ENCODE data around the gene OSBP2. TPM values are rescaled to one million over a fixed set of nuclear protein-coding genes. Genes with fewer than 3 reads are reported as not detected.

Gene OSBP2
- total RNA-seq, 1 donor from 2014 or later: 0.35 TPM

DNA sequence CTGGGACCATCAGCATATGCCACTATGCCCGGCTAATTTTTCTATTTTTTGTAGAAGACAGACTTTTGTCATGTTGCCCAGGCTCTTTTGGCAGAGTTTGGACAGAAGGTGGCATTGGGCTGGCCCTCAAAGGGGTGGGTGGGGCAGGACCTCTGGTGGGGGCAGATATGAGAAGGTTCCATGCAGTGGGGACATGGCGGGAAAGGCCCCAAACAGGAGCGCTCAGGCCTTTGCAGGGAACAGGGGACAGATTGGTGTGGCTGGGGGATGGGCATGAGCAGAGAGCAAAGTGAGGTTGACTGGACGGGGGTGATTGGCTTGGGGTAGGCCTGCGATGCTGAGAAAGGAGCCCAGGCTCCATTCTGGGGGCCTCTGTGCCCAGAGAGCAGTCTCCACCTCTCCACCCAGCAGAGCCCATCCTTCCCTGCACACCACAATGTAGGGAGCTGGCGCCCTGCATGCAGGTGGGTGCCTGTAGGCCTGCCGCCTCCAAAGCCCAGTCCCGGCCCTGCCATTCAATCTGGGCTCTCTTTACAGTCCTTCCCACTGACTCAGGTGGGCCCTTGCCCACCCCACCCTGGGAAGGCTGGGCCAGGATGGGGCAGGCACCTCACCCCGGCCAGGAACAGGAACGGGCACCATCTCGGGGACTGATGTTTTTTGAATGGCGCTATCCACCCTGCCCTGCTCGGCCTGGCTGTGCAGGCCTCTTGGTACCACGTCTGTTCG lies 175.2 kb downstream of the OSBP2 start:
- Mint-ChIP-seq H3K27ac (no peak overlapping the region), H3K4me3 (no peak overlapping the region), H3K36me3 (ENCODE audit: low read depth) (no peaks in the 10 kb centered on the region), H3K27me3 (no peaks in the 10 kb centered on the region), H3K4me1 (no peaks in the 10 kb centered on the region), H3K9me3 (no peaks in the 10 kb centered on the region)
- no peak for TF ChIP-seq CTCF (IDR thresholded peaks at IDR 0.05)
- intact Hi-C loops (cut with micrococcal nuclease): no loop called here
- no peak for DNase-seq
- POLR2A ChIA-PET: no interaction called here
- ATAC-seq (ENCODE audit: low read depth): no peak
- CTCF ChIA-PET: no interaction called here

GRCh38 chr22:30870451-30871345 lies 176.0 kb downstream of the OSBP2 start:
- Mint-ChIP-seq H3K36me3 (ENCODE audit: low read depth) (no peaks in the 10 kb centered on the region), H3K27ac (no peak overlapping the region), H3K4me1 (no peaks in the 10 kb centered on the region), H3K9me3 (no peaks in the 10 kb centered on the region), H3K27me3 (no peaks in the 10 kb centered on the region), H3K4me3 (no peak overlapping the region)
- TF ChIP-seq CTCF (IDR thresholded peaks at IDR 0.05): no peak
- DNase-seq (no peak), ATAC-seq (ENCODE audit: low read depth) (no peak)
- CTCF ChIA-PET: interaction anchor here (0.5 to 0.8 kb wide), 2 partner anchors 49 to 170 kb away, joined by 4 to 5 read pairs; no protein-coding TSS in a partner anchor
- intact Hi-C loops (cut with micrococcal nuclease): no loop called here
- POLR2A ChIA-PET: no interaction called here

- H3K4me3 Mint-ChIP-seq: no peak overlapping the region
- no peak overlapping the region for H3K27ac Mint-ChIP-seq
- no peaks in the 10 kb centered on the region for H3K4me1 Mint-ChIP-seq
- TF ChIP-seq CTCF (IDR thresholded peaks at IDR 0.05): no peak
- no peaks in the 10 kb centered on the region for H3K36me3 Mint-ChIP-seq (ENCODE audit: low read depth)
- intact Hi-C loops (cut with micrococcal nuclease): no loop called here
- H3K9me3 Mint-ChIP-seq: no peaks in the 10 kb centered on the region
- POLR2A ChIA-PET: interaction anchor here (0.6 kb wide), 1 partner anchor 136 kb away, joined by 11 read pairs; no protein-coding TSS in a partner anchor
- CTCF ChIA-PET: interaction anchor here (0.5 to 0.8 kb wide), 2 partner anchors 48 to 171 kb away, joined by 4 to 5 read pairs; no protein-coding TSS in a partner anchor
- no peaks in the 10 kb centered on the region for H3K27me3 Mint-ChIP-seq
- no peak for ATAC-seq (ENCODE audit: low read depth)
- DNase-seq: no peak
These were observed 177.0 kb downstream of the OSBP2 start for GRCh38 chr22:30871391-30872284.

DNA sequence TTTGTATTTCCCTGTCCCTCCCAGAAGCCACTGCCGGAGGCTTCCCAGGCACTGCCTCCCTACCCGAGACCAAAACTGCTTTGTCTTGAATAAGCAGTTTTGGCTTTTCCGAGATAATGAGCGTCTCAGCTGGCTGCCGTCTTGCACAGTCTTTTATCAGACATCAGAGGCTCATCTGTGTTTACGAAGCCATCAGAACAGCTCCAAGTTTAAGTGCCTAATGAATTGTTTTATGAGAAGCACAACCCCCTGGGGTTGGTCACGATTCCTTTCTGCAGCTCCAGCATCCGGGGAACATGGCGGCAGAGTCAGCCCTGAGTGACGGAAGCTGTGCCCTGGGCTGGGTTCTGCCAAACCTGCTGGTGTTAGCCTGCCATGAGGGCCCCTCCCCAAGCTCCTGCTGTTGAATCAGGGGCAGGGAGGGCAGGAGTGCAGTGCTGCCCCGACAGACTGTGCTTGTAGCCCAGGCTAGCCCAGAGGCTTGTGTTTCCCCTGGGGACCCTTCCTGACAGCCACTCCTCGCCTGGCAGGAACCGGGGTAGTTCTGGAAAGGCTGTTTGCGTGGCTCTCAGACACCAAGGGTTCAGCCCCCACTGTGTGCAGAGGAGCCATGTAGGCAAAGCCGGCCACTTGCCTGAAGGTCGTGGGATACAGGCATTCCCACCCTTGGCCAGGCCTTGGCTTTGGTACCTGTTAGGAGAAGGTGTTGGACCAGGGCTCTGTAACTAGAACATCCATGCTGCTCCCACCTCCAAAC lies 177.8 kb downstream of the OSBP2 start:
- Mint-ChIP-seq H3K9me3 (no peaks in the 10 kb centered on the region), H3K36me3 (ENCODE audit: low read depth) (no peaks in the 10 kb centered on the region), H3K4me1 (no peaks in the 10 kb centered on the region), H3K27me3 (no peaks in the 10 kb centered on the region), H3K27ac (no peak overlapping the region), H3K4me3 (no peak overlapping the region)
- POLR2A ChIA-PET: no interaction called here
- no peak for ATAC-seq (ENCODE audit: low read depth)
- CTCF ChIA-PET: no interaction called here
- no peak for DNase-seq
- no peak for TF ChIP-seq CTCF (IDR thresholded peaks at IDR 0.05)
- intact Hi-C loops (cut with micrococcal nuclease): no loop called here
